GM19035 (cell line): ENCODE results near the gene TRAP1.
"Not testable (repeated sequence)": the region's sequence is repeated elsewhere in the genome, so short reads cannot be mapped to it uniquely, and the experiment has no call there.

ENCODE experiments used
- ATAC-seq: cut with Tn5 transposase; IDR thresholded peaks from one replicate; pipeline ENCODE4 v1.9.1; 2021; ENCODE audit not compliant: unreplicated experiment

TRAP1 gene

GRCh38 chr16:3714378-3714777, 2.9 kb downstream of the TRAP1 start:
- not testable (repeated sequence) for ATAC-seq

- ATAC-seq = no peak
These were observed 3.6 kb downstream of the TRAP1 start for GRCh38 chr16:3713587-3714242.

DNA sequence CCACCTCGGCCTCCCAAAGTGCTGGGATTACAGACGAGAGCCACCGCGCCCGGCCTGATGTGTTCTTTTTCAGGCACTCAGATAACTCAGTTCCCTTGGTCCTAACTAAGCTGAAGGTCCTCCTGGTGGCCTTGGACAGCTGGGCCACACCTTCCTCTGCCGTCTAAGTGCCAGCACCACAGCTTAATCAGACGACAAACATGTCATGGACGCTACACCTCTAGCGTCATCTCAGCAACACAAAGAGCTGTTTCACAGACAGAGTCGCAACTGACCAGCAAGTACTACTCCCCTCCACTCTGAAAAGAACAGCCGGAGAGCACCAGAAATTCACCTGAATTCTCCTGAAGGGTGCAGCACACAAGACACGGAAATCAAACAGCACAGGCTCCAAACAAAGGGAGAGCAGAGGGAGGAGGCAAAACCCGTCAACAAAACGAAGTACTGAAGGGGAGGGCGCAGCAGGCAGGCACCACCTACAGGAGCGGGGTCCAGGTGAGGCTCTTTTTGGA, 4.4 kb downstream of the TRAP1 start:
- no peak for ATAC-seq

DNA sequence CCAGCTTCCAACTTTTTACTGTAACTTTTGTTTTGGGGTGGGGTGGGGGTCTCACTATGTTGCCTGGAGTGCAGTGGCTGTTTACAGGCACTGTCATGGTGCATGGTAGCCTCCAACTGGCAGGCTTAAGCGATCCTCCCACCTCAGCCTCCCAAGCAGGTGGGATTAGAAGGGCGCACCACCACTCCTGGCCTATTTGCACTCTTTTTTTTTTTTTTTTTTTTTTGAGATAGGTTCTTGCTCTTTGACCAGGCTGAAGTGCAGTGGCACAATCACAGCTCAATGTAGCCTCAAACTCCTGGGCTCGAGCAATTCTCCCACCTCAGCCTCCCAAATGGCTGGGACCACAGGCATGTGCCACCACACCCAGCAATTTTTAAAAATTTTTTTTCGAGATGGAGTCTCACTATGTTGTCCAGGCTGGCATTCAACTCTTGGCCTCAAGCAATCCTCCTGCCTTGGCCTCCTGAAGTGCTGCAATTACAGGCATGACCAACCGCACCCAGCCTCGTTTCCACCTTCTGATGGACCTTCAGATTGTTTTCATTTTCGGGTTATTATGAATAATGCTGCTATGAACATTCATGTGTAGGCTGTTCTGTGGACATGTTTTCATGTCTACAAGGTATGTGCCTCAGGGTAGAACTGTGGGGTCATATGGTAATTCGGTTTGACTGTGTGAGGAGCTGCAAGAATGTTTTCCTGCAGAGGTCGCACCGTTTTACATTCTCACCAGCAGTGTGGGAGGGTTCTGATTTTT, 10.9 kb downstream of the TRAP1 start:
- ATAC-seq = no peak

DNA sequence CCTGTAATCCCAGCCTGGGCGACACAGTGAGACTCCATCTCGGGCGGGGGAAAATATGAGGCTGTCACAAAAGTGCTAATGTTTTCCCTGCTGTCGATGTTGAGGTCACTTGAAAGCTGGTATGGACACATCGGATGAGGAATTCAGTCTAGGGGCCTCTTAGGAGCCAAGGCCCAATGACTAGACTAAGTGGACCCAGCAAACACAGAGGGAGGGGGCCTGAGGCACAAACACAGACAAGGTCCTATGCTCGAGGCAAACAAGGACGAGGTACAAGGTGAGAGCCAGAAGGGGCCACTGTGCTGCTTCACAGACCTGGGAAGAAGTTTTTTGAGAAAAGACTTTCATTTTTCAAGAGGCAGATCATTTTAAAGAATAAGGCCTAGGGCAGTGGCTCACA, 15.2 kb downstream of the TRAP1 start:
- no peak for ATAC-seq

DNA sequence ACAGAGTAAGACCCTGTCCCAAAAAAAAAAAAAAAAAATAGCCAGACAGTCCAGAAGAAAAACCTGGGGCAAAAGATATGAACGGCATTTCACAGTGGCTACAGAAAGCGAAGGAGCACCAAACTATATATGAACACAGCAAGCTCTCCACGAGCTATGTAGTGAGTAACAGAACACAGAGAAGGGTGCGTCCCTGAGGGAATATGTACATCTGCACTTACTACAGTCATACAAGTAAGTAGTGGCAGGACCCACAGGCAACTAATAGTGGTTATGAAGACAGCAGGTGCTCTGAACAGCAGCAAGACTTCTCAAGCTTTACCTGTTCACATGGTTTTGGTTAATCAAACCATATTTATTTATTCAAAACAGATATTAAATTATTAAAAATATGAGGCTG, 15.8 kb downstream of the TRAP1 start:
- no peak for ATAC-seq

GRCh38 chr16:3698941-3699340, 18.4 kb downstream of the TRAP1 start:
- no peak for ATAC-seq

- ATAC-seq = no peak
These were observed 20.7 kb downstream of the TRAP1 start for GRCh38 chr16:3696425-3697218.

- no peak for ATAC-seq
These were observed 21.5 kb downstream of the TRAP1 start for GRCh38 chr16:3695610-3696369.

DNA sequence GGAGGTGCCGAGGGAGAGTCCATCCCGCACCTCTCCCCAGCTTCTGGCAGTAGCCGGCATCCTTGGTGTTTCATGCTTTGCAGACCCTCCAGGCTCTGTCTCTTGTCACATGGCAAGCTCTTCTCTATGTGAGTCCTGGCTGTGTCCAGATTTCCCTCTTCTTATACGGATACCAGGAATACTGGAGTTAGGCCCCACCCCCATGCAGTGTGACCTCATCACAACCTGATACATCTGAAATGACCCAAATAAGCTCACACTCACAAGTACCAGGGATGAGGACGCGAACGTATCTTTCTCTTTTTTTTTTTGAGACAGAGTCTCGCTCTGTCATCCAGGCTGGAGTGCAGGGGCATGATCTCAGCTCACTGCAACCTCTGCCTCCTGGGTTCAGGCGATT, 23.3 kb downstream of the TRAP1 start:
- no peak for ATAC-seq

DNA sequence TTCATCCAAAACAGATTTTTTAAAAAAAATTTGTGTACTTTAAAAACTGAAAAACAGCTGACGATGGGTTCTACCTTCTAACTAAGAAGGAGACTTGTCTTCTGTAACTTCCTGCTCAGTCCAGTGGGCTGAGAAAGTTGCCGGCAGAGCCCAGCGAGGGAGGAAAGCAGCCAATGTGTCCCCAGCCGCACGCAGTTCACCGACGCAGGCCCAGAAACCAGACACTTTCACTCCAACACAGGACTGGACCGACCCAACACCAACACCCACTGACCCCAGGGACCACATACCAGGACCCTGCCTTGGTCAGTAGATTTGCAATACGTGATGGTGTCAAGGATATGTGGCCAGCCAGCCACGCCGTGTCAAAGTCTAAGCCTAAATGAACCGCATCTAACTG, 25.6 kb downstream of the TRAP1 start:
- ATAC-seq = no peak

- no peak for ATAC-seq
These were observed 26.2 kb downstream of the TRAP1 start for GRCh38 chr16:3690980-3691720.

- ATAC-seq = no peak
These were observed 26.8 kb downstream of the TRAP1 start for GRCh38 chr16:3690470-3690928.

DNA sequence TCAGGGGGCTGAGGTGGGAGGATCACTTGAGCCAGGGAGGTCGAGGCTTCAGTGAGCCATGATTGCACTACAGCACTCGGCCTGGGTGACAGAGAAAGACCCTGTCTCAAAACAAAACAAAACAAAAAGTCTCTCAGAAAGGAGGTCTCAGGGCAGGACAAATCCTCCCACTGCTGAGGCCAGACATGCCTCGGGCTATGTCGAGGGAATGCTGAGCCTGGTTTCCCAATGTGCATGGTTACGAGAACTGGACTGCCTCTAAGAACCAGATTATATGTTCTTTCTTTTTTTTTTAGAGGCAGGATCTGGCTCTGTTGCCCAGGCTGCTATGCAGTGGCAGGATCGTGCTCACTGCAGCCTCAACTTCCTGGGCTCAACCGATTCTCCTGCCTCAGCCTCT, 27.6 kb downstream of the TRAP1 start:
- no peak for ATAC-seq

- no peak for ATAC-seq
These were observed 29.5 kb downstream of the TRAP1 start for GRCh38 chr16:3687792-3688191.

DNA sequence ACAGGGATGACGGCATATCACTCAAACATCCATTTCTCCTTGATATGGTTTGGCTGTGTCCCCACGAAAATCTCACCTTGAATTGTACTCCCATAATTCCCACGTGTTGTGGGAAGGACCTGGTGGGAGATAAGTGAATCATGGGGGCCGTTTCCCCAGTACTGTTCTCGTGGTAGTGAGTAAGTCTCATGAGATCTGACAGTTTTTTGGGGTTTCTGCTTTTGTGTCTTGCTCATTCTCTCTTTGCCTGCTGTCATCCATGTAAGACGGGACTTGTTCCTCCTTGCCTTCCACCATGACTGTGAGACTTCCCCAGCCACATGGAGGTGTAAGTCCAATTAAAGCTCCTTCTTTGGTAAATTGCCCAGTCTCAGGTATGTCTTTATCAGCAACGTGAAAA, 30.3 kb downstream of the TRAP1 start:
- no peak for ATAC-seq

GRCh38 chr16:3681206-3681605, 36.1 kb downstream of the TRAP1 start:
- no peak for ATAC-seq

DNA sequence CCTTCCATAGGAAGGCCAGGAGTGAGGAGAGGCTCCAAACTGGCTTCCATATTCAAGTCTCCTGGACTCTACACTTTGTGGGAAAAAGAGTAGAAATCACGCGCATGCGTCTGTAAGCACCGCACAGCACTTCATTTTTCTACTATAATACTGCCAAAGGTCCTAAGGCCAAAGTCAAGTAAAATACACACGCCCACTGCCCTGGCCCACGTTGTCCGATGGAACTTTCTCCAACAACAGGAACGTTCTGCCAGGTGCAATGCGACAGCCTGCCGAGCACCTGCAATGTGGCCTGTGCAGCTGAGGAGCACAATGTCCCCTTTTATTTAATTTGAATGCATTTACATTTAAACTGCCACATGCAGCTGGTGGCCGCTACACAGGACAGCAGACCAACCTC, 39.3 kb downstream of the TRAP1 start:
- no peak for ATAC-seq

GRCh38 chr16:3675601-3676130, 41.7 kb downstream of the TRAP1 start:
- no peak for ATAC-seq
